Body of pancreas (tissue), 4 donors: ENCODE measurements around the gene JOSD1.

ENCODE experiments used
- CTCF ChIP-seq, 7 experiments: fragments of 450-650 bp in 4 of 7; fragments of 200-600 bp in 3 of 7; sonication (generic) in 3 of 7; IDR thresholded peaks; one replicate each; pipeline ENCODE4 v1.5.1; 2016 to 2019; ENCODE audit warnings: antibody characterized with exemption in 7 of 7
- POLR2A ChIP-seq, 3 donors: fragments of 450-650 bp; IDR thresholded peaks; one replicate each; pipeline ENCODE4 v1.6.1; 2016; ENCODE audit warnings: antibody characterized with exemption in 3 of 3, mild to moderate bottlenecking in 2 of 3

GRCh38 chr22:38735465-38736256 is 34.9 kb upstream of the JOSD1 start:
- no peak for TF ChIP-seq POLR2A (IDR thresholded peaks at IDR 0.05)
- no peak for TF ChIP-seq CTCF (IDR thresholded peaks at IDR 0.05)
